Right atrium auricular region (tissue), 2 donors: ENCODE data around the gene TREM2. TPM values are rescaled to one million over a fixed set of nuclear protein-coding genes. Genes with fewer than 3 reads are reported as not detected.

ENCODE experiments used
- DNase-seq: peaks from one replicate; pipeline ENCODE4 v3.0.0-alpha.2; 2019; ENCODE audit warnings: low spot score
- H3K27ac ChIP-seq, 2 donors: fragments of 200-600 bp; sonication (generic); 1 replicate in 1 of 2; 2 replicates in 1 of 2; pipeline ENCODE4 v1.5.1; 2016 to 2019
- H3K27me3 ChIP-seq, 2 donors: fragments of 200-600 bp; sonication (generic); one replicate each; pipeline versions ENCODE4 v1.5.1 to v1.6.0; 2017 to 2019
- H3K36me3 ChIP-seq: fragments of 200-600 bp; sonication (generic); one replicate; pipeline ENCODE4 v1.5.1; 2016
- H3K4me1 ChIP-seq, 2 donors: fragments of 200-600 bp; sonication (generic); one replicate each; pipeline versions ENCODE4 v1.5.1 to v1.6.0; 2017 to 2019
- H3K4me3 ChIP-seq, 2 donors: fragments of 200-600 bp; sonication (generic); 1 replicate in 1 of 2; 2 replicates in 1 of 2; pipeline ENCODE4 v1.5.1; 2017 to 2019; ENCODE audit warnings: mild to moderate bottlenecking in 1 of 2, moderate library complexity in 1 of 2
- H3K9me3 ChIP-seq, 2 donors: fragments of 200-600 bp; sonication (generic); one replicate each; pipeline ENCODE4 v1.5.1; 2019
- CTCF ChIP-seq, 2 donors: fragments of 200-600 bp; sonication (generic); IDR thresholded peaks; one replicate each; pipeline ENCODE4 v1.5.1; 2019; ENCODE audit warnings: antibody characterized with exemption in 2 of 2
- total RNA-seq, 2 donors: library from RNA; depleted of rRNA; stranded (reverse); fragments of >200 nt; gene quantifications; one replicate each; pipeline ENCODE4 v1.1.0, GENCODE V29; 2016

Gene TREM2
- 1 to 10 TPM; 1.6 to 7.0 TPM for total RNA-seq

GRCh38 chr6:41162687-41163418 lies at the start of gene TREM2:
Gene TREM2 (minus strand): TSS chr6:41163116. CDS start chr6:41163082, 34 bp downstream.
- Histone ChIP-seq H3K27ac (no peak within 1 kb of the TSS), H3K27me3 (no peaks in the 10 kb centered on the region), H3K9me3 (no peaks in the 10 kb centered on the region), H3K36me3 (no peaks in the 10 kb centered on the region), H3K4me1 (no peaks in the 10 kb centered on the region), H3K4me3 (no peak within 1 kb of the TSS)
- TF ChIP-seq CTCF (IDR thresholded peaks at IDR 0.05): no peak
- DNase-seq: no peak

GRCh38 chr6:41209547-41210320 lies 46.8 kb upstream of the TREM2 start:
- Histone ChIP-seq H3K4me1 (no peaks in the 10 kb centered on the region), H3K27ac (no peak overlapping the region), H3K27me3 (no peaks in the 10 kb centered on the region), H3K9me3 (no peaks in the 10 kb centered on the region), H3K36me3 (no peaks in the 10 kb centered on the region), H3K4me3 (no peak overlapping the region)
- no peak for TF ChIP-seq CTCF (IDR thresholded peaks at IDR 0.05)
- DNase-seq: peak; percentile 36

GRCh38 chr6:41208439-41209106 lies 45.7 kb upstream of the TREM2 start:
- DNase-seq: peak; percentile 30
- no peaks in the 10 kb centered on the region for H3K36me3 ChIP-seq
- no peak overlapping the region for H3K4me3 ChIP-seq
- no peaks in the 10 kb centered on the region for H3K27me3 ChIP-seq
- no peak overlapping the region for H3K27ac ChIP-seq
- H3K4me1 ChIP-seq: no peaks in the 10 kb centered on the region
- TF ChIP-seq CTCF (IDR thresholded peaks at IDR 0.05): no peak
- no peaks in the 10 kb centered on the region for H3K9me3 ChIP-seq

- no peak for DNase-seq
- Histone ChIP-seq H3K4me3 (no peak overlapping the region), H3K36me3 (no peaks in the 10 kb centered on the region), H3K4me1 (no peaks in the 10 kb centered on the region), H3K27ac (no peak overlapping the region), H3K9me3 (no peaks in the 10 kb centered on the region), H3K27me3 (no peaks in the 10 kb centered on the region)
- TF ChIP-seq CTCF (IDR thresholded peaks at IDR 0.05): no peak
Measured at GRCh38 chr6:41204156-41204555, 41.2 kb upstream of the TREM2 start.

- DNase-seq: no peak
- no peak overlapping the region for H3K4me3 ChIP-seq
Measured at GRCh38 chr6:41201764-41202173, 38.9 kb upstream of the TREM2 start.

More at GRCh38 chr6:41201764-41202173, 38.9 kb upstream of the TREM2 start:
- H3K27me3 ChIP-seq: no peaks in the 10 kb centered on the region
- no peaks in the 10 kb centered on the region for H3K4me1 ChIP-seq
- no peaks in the 10 kb centered on the region for H3K36me3 ChIP-seq
- H3K27ac ChIP-seq: no peak overlapping the region
- TF ChIP-seq CTCF (IDR thresholded peaks at IDR 0.05): no peak
- no peaks in the 10 kb centered on the region for H3K9me3 ChIP-seq
